IMR-90 (cell line): Measurements from ENCODE around the gene PRLH. TPM values are rescaled to one million over a fixed set of nuclear protein-coding genes. Genes with fewer than 3 reads are reported as not detected.

Experiments
- ATAC-seq: fragments of 200-7000 bp; cut with Tn5 transposase; 2 replicates; pipeline ENCODE4 v1.9.1; 2020; ENCODE audit warnings: low read depth, mild to moderate bottlenecking, moderate library complexity
- BruUV-seq: library from RNA; stranded (reverse); fragments of 400-500 nt; replicated peaks from 2 replicates; lab custom pipeline; 2021; lab: Mats Ljungman, UMichigan
- CTCF ChIA-PET: fragments of 300-600 bp; formaldehyde crosslinking; extraction: SDS; loops from one replicate; lab custom pipeline; 2021; ENCODE audit warnings: antibody characterized with exemption; lab: Yijun Ruan, JAX
- POLR2A ChIA-PET: fragments of 300-600 bp; sonication (Branson Sonifier 250); formaldehyde crosslinking; loops from one replicate; lab custom pipeline; 2022; ENCODE audit warnings: antibody characterized with exemption; ENCODE audit not compliant: unreplicated experiment; lab: Charles Lee
- DNase-seq: peaks from one replicate; pipeline ENCODE4 v3.0.0; 2013
- H2AFZ ChIP-seq: replicated peaks from 2 replicates; pipeline ENCODE3; 2013; ENCODE audit warnings: low read length, mild to moderate bottlenecking; ENCODE audit not compliant: poor library complexity
- H2AK5ac ChIP-seq: 2 replicates; pipeline ENCODE4 v1.6.1; 2013; ENCODE audit warnings: low read depth, low read length, inconsistent platforms
- H2AK9ac ChIP-seq: replicated peaks from 2 replicates; pipeline ENCODE3; 2013; ENCODE audit warnings: mild to moderate bottlenecking, low read depth, low read length, moderate library complexity; ENCODE audit not compliant: poor library complexity
- H2BK120ac ChIP-seq: 2 replicates; pipeline ENCODE4 v1.6.1; 2013; ENCODE audit warnings: low read depth, low read length, inconsistent platforms
- H2BK15ac ChIP-seq: 3 replicates; pipeline ENCODE4 v1.6.1; 2013; ENCODE audit warnings: low read depth, low read length, inconsistent platforms
- H2BK20ac ChIP-seq: 2 replicates; pipeline ENCODE4 v1.6.1; 2013; ENCODE audit warnings: low read depth, mild to moderate bottlenecking, inconsistent platforms, low read length, moderate library complexity
- H2BK5ac ChIP-seq: 2 replicates; pipeline ENCODE4 v1.6.1; 2013; ENCODE audit warnings: mild to moderate bottlenecking, low read depth, low read length, inconsistent platforms; ENCODE audit not compliant: poor library complexity, severe bottlenecking
- H3K14ac ChIP-seq: replicated peaks from 2 replicates; pipeline ENCODE4 v1.6.1; 2013; ENCODE audit warnings: low read depth, low read length, inconsistent platforms
- H3K18ac ChIP-seq: 2 replicates; pipeline ENCODE4 v1.6.1; 2013; ENCODE audit warnings: low read depth, low read length, control low read depth
- H3K23ac ChIP-seq: 2 replicates; pipeline ENCODE4 v1.6.1; 2013; ENCODE audit warnings: low read depth, low read length, inconsistent platforms
- H3K27ac ChIP-seq: 2 replicates; pipeline ENCODE4 v1.5.1; 2013; ENCODE audit warnings: mild to moderate bottlenecking, control low read depth, low read length; ENCODE audit not compliant: insufficient read depth
- H3K27me3 ChIP-seq: 2 replicates; pipeline ENCODE4 v1.6.1; 2013; ENCODE audit warnings: low read length; ENCODE audit not compliant: control insufficient read depth, insufficient read depth
- H3K36me3 ChIP-seq: 2 replicates; pipeline ENCODE4 v1.6.1; 2013; ENCODE audit warnings: low read length, mixed read lengths; ENCODE audit not compliant: control insufficient read depth, insufficient read depth
- H3K4ac ChIP-seq: 2 replicates; pipeline ENCODE4 v1.6.1; 2013; ENCODE audit warnings: low read depth, low read length, inconsistent platforms
- H3K4me1 ChIP-seq: 2 replicates; pipeline ENCODE4 v1.6.1; 2013; ENCODE audit warnings: low read length, mixed read lengths; ENCODE audit not compliant: control insufficient read depth, insufficient read depth
- H3K4me2 ChIP-seq: 2 replicates; pipeline ENCODE4 v1.6.1; 2013; ENCODE audit warnings: low read depth, mild to moderate bottlenecking, control low read depth, low read length, moderate library complexity
- H3K4me3 ChIP-seq: 2 replicates; pipeline ENCODE4 v1.5.1; 2013; ENCODE audit warnings: low read depth, mild to moderate bottlenecking, control low read depth, low read length, moderate library complexity; ENCODE audit not compliant: insufficient read depth
- H3K56ac ChIP-seq: 2 replicates; pipeline ENCODE4 v1.6.1; 2013; ENCODE audit warnings: low read length, inconsistent platforms; ENCODE audit not compliant: insufficient read depth; ENCODE audit errors: extremely low read depth
- H3K79me1 ChIP-seq, 2 experiments: 2 replicates each; pipeline ENCODE4 v1.6.1; 2013; ENCODE audit warnings: low read length in 2 of 2, inconsistent platforms in 1 of 2, low read depth in 1 of 2
- H3K9ac ChIP-seq: 2 replicates; pipeline ENCODE4 v1.6.1; 2013; ENCODE audit warnings: low read depth, low read length, control low read depth
- H3K9me1 ChIP-seq: 2 replicates; pipeline ENCODE4 v1.6.1; 2013; ENCODE audit warnings: low read length, inconsistent platforms; ENCODE audit not compliant: insufficient read depth
- H3K9me3 ChIP-seq: 2 replicates; pipeline ENCODE4 v1.6.1; 2013; ENCODE audit warnings: low read length; ENCODE audit not compliant: control insufficient read depth, insufficient read depth
- H4K20me1 ChIP-seq: 2 replicates; pipeline ENCODE4 v1.6.1; 2013; ENCODE audit warnings: low read length, inconsistent platforms; ENCODE audit not compliant: insufficient read depth
- H4K5ac ChIP-seq: 2 replicates; pipeline ENCODE4 v1.6.1; 2013; ENCODE audit warnings: mild to moderate bottlenecking, low read depth, low read length, control low read depth
- H4K8ac ChIP-seq, 2 experiments: 2 replicates each; pipeline ENCODE4 v1.6.1; 2013; ENCODE audit warnings: low read depth in 2 of 2, low read length in 2 of 2, control low read depth in 1 of 2, inconsistent platforms in 1 of 2
- H4K91ac ChIP-seq: 2 replicates; pipeline ENCODE4 v1.6.1; 2013; ENCODE audit warnings: low read depth, low read length, inconsistent platforms; ENCODE audit not compliant: insufficient read depth
- CTCF ChIP-seq: conservative IDR thresholded peaks from 2 replicates; pipeline ENCODE4 v1.5.1; 2012; ENCODE audit warnings: mild to moderate bottlenecking, low read depth, low read length, improper control_type of control experiment
- RFX5 ChIP-seq: IDR thresholded peaks from 2 replicates; pipeline ENCODE4 v1.8.0; 2012; ENCODE audit warnings: low read depth, mild to moderate bottlenecking, low read length, moderate library complexity
- WGBS, 2 experiments: methylation state at CpG; one replicate each; pipeline versions ENCODE4 v1.1.5 to v1.1.7; 2013; ENCODE audit warnings: missing lambda C conversion rate in 2 of 2; ENCODE audit not compliant: insufficient read length in 1 of 2; ENCODE audit errors: extremely low coverage in 2 of 2; 5-methylcytosine and 5-hydroxymethylcytosine counted together
- dilution Hi-C: fragments of 300-500 bp; cut with HindIII; formaldehyde crosslinking; loops from one replicate; pipeline ENCODE4 v1.14.3; 2018; ENCODE audit warnings: low sequenced_read_pairs; ENCODE audit not compliant: unreplicated experiment
- in situ Hi-C: fragments of 300-500 bp; cut with MboI; formaldehyde crosslinking; loops from 3 replicates; pipeline ENCODE4 v1.14.3; 2019; ENCODE audit warnings: low sequenced_read_pairs, inconsistent platforms, mixed read lengths
- intact Hi-C: fragments of 100-400 bp; cut with micrococcal nuclease; formaldehyde crosslinking; loops from 2 replicates; pipeline ENCODE4 v1.10.0; 2022
- polyA plus RNA-seq, 3 experiments: library from polyadenylated mRNA; depleted of rRNA; stranded (reverse); fragments of >200 nt; gene quantifications; 2 replicates each; pipeline ENCODE4 v1.2.3, GENCODE V29; 2012; ENCODE audit warnings: low replicate concordance in 1 of 3
- total RNA-seq: library from RNA; depleted of rRNA; stranded (reverse); fragments of >200 nt; gene quantifications from 2 replicates; pipeline ENCODE4 v1.2.3, GENCODE V29; 2012

Gene PRLH
- total and polyA plus RNA-seq, 2 of the 4 experiments (the other 2 are of a cell fraction): not detected

GRCh38 chr2:237565974-237566373 is 400 bp upstream of the PRLH start:
- H2BK120ac ChIP-seq: no peak overlapping the region
- WGBS, 2 experiments: 88% methylated on average over 1 of the region's 1 CpG; no CpG with 5 or more reads in 1 of the 2 experiments
- no peaks in the 10 kb centered on the region for H4K20me1 ChIP-seq
- no peak overlapping the region for H4K5ac ChIP-seq
- H3K79me1 ChIP-seq: no peaks in the 10 kb centered on the region
- no peak overlapping the region for H4K91ac ChIP-seq
- H3K9me3 ChIP-seq: no peaks in the 10 kb centered on the region; the same call in 1 of the 2 replicates
- no peak overlapping the region for H3K4ac ChIP-seq
- H2AFZ ChIP-seq: no peak overlapping the region
- no peak overlapping the region for H3K4me3 ChIP-seq
- H3K56ac ChIP-seq: no peak overlapping the region
- no peak overlapping the region for H2AK9ac ChIP-seq
- in situ Hi-C loops: loop anchor here (25.0 kb wide), 2 partner anchors 1054 to 1229 kb away; a partner anchor contains a TSS
- ChIA-PET CTCF (no interaction called here), POLR2A (no interaction called here)
- no peak overlapping the region for H3K4me2 ChIP-seq
- ATAC-seq (no peak), DNase-seq (no peak)
- H3K27me3 ChIP-seq: peaks cover 2% of the 10 kb centered on the region; the same call in 1 of the 2 replicates
- no peak overlapping the region for H2BK20ac ChIP-seq
- H3K27ac ChIP-seq: no peak overlapping the region
- no peak overlapping the region for H3K18ac ChIP-seq
- intact Hi-C loops: no loop called here
- BruUV-seq: no TSS peak
- H3K36me3 ChIP-seq: no peaks in the 10 kb centered on the region
- no peak overlapping the region for H3K23ac ChIP-seq
- H3K9me1 ChIP-seq: 0 out of 2 replicates have a peak, but pooled peaks cover 3% of the 10 kb centered on the region
- H2BK5ac ChIP-seq: peak overlapping the region; percentile 60
- TF ChIP-seq RFX5 (no peak), CTCF (no peak)
- H3K14ac ChIP-seq: no peak overlapping the region
- no peak overlapping the region for H4K8ac ChIP-seq
- dilution Hi-C loops: no loop called here
- H2BK15ac ChIP-seq: no peak overlapping the region
- H3K9ac ChIP-seq: no peak overlapping the region
- H3K4me1 ChIP-seq: no peaks in the 10 kb centered on the region
- no peak overlapping the region for H2AK5ac ChIP-seq
